ENCODE data around the gene CFL1. TPM values are rescaled to one million over a fixed set of nuclear protein-coding genes. Genes with fewer than 3 reads are reported as not detected.

Gene CFL1
- polyA plus RNA-seq, 1 of the 3 experiments (the other 2 are of a cell fraction): 4,252 TPM

DNA sequence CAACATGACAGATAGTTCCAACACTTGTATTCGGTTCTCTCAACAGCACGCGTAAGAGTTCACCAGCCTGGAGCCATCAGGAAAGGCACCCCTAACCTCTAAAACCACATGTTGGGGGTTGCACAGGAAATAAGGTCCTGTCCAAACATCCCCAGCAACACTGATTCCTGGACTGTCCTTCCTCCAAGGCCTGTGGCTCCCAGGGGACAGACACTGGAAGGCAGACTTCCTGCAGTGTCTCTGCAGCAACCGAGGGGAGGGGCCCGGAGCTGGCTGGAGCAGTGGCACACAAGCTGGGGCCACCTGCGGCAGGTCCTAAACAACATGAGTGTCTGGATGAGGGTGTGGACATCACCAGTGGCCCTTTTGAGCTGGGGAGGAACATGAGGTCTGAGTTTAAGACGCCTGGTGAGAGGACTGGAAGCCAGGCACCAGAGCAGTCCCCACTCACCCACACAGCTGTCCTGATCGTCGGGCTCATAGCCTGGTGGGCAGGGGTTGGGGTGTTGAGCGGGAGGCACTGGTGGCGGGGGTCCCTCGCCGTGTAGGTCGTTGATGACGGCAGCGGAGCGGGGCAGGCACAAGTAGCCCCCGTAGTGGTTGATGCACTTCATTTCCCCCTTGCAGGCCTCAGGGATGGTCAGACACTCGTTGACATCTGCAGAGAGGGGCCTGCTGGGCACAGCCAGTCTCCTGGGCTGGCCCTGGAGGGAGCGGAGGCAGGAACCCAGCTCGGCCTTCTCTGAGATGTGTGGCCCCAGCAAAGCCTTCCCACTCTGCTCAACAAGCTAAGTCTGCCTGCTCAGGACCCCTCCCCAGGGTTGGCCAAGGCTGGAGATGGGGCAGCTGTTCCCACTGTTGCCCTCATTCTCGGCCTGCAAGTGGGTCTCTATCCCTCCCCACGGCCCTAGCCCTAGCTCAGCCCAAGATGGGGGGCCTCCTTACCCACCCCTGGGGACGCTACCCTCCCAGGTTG lies 13.0 kb upstream of the CFL1 start:
- peak overlapping the region; percentile 97 for H3K4me2 ChIP-seq
- ChIA-PET POLR2A (interaction anchor here (0.9 to 4.8 kb wide), 9 partner anchors 8 to 52 kb away, joined by 3 to 59 read pairs (median 4); partner anchors contain the start of genes CCDC85B, CFL1 and MUS81), CTCF (interaction anchor here (0.8 to 18.4 kb wide), 12 partner anchors 10 to 159 kb away, joined by 3 to 374 read pairs (median 5); partner anchors contain the start of genes CCDC85B, CTSW, FIBP and KAT5)
- no peak overlapping the region for H2AFZ ChIP-seq (ENCODE audit: low read depth)
- no peaks in the 10 kb centered on the region; the same call in 1 of the 2 replicates for H4K20me1 ChIP-seq (ENCODE audit: insufficient read depth)
- H3K4me1 ChIP-seq (ENCODE audit: control insufficient read depth in 1 of 2, insufficient read depth in 2 of 2, low read depth in 1 of 2, low read length in 1 of 2): peaks cover 19 to 27% of the 10 kb centered on the region in 2 experiments; a peak in 3 of 4 replicates
- peaks cover 34% of the 10 kb centered on the region for H3K79me2 ChIP-seq (ENCODE audit: insufficient read depth)
- peaks cover 46% of the 10 kb centered on the region for H3F3A ChIP-seq (replicated peaks; ENCODE audit: insufficient read depth)
- no peaks in the 10 kb centered on the region for H3K27me3 ChIP-seq (ENCODE audit: insufficient read depth)
- H3K27ac ChIP-seq (ENCODE audit: low read depth in 2 of 2, low read length in 1 of 2): peak overlapping the region; percentile 77 to 93; a peak in 2 of 4 replicates
- no peaks in the 10 kb centered on the region for H3K9me2 ChIP-seq
- DNase-seq: no peak
- no peaks in the 10 kb centered on the region for H3K9me3 ChIP-seq
- WGBS (ENCODE audit: low lambda C conversion rate): 95% methylated on average over 10 of the region's 24 CpGs
- H3K36me3 ChIP-seq (replicated peaks in 1 of 2; ENCODE audit: control insufficient read depth in 1 of 2, insufficient read depth in 2 of 2, low read length in 1 of 2): peaks cover 40 to 47% of the 10 kb centered on the region in 2 experiments
- H3K4me3 ChIP-seq (ENCODE audit: low read depth in 2 of 2, low read length in 1 of 2): peak overlapping the region; percentile 54 to 73; a peak in 3 of 4 replicates
- TF ChIP-seq GATA2 (CRISPR knock-in tag; IDR thresholded peaks at IDR 0.05) (no peak), MXI1 (IDR thresholded peaks at IDR 0.05; ENCODE audit: low read depth, low read length) (no peak), NFIC (IDR thresholded peaks at IDR 0.05; ENCODE audit: borderline replicate concordance) (no peak), ELF1 (IDR thresholded peaks at IDR 0.05) (no peak), POLR2AphosphoS5 (IDR thresholded peaks at IDR 0.05; ENCODE audit: low read depth, low read length) (no peak), MEF2A (IDR thresholded peaks at IDR 0.05; ENCODE audit: borderline replicate concordance, low read depth) (no peak), RFX5 (IDR thresholded peaks at IDR 0.05; ENCODE audit: low read length) (no peak), TAF1 (IDR thresholded peaks at IDR 0.05; ENCODE audit: borderline replicate concordance, low read depth, low read length) (no peak), SMC3 (IDR thresholded peaks at IDR 0.05; ENCODE audit: low read depth, low read length) (no peak), SIN3A (IDR thresholded peaks at IDR 0.05; ENCODE audit: borderline replicate concordance, low read depth, low read length) (no peak), EP300 (IDR thresholded peaks at IDR 0.05; ENCODE audit: borderline replicate concordance in 1 of 2, low read depth in 1 of 2, low read length in 1 of 2) (no peak), YY1 (IDR thresholded peaks at IDR 0.05; ENCODE audit: low read depth) (no peak), TCF12 (IDR thresholded peaks at IDR 0.05) (no peak), RXRA (IDR thresholded peaks at IDR 0.05; ENCODE audit: borderline replicate concordance, low read depth) (no peak), TEAD4 (IDR thresholded peaks at IDR 0.05; ENCODE audit: borderline replicate concordance, insufficient read depth) (no peak)
- TF ChIP-seq, protein P1, sequence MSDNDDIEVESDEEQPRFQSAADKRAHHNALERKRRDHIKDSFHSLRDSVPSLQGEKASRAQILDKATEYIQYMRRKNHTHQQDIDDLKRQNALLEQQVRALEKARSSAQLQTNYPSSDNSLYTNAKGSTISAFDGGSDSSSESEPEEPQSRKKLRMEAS (IDR thresholded peaks at IDR 0.05; ENCODE audit: low read depth): no peak
- TF ChIP-seq, protein P2, sequence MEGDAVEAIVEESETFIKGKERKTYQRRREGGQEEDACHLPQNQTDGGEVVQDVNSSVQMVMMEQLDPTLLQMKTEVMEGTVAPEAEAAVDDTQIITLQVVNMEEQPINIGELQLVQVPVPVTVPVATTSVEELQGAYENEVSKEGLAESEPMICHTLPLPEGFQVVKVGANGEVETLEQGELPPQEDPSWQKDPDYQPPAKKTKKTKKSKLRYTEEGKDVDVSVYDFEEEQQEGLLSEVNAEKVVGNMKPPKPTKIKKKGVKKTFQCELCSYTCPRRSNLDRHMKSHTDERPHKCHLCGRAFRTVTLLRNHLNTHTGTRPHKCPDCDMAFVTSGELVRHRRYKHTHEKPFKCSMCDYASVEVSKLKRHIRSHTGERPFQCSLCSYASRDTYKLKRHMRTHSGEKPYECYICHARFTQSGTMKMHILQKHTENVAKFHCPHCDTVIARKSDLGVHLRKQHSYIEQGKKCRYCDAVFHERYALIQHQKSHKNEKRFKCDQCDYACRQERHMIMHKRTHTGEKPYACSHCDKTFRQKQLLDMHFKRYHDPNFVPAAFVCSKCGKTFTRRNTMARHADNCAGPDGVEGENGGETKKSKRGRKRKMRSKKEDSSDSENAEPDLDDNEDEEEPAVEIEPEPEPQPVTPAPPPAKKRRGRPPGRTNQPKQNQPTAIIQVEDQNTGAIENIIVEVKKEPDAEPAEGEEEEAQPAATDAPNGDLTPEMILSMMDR (IDR thresholded peaks at IDR 0.05): no peak
- TF ChIP-seq, protein P3, sequence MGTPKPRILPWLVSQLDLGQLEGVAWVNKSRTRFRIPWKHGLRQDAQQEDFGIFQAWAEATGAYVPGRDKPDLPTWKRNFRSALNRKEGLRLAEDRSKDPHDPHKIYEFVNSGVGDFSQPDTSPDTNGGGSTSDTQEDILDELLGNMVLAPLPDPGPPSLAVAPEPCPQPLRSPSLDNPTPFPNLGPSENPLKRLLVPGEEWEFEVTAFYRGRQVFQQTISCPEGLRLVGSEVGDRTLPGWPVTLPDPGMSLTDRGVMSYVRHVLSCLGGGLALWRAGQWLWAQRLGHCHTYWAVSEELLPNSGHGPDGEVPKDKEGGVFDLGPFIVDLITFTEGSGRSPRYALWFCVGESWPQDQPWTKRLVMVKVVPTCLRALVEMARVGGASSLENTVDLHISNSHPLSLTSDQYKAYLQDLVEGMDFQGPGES (IDR thresholded peaks at IDR 0.05; ENCODE audit: low read depth, low read length): no peak
- H3K9ac ChIP-seq: peak overlapping the region; percentile 70

All from SK-N-SH (cell line).